GM12892 (cell line): Measurements from ENCODE around the gene CNGA1.

Source experiments
- POLR2A ChIP-seq: IDR thresholded peaks from 2 replicates; pipeline ENCODE4 v1.6.1; 2011; ENCODE audit warnings: low read depth, low read length, control low read depth
- POLR2AphosphoS5 ChIP-seq: IDR thresholded peaks from 2 replicates; pipeline ENCODE4 v1.6.1; 2011; ENCODE audit warnings: low read depth, low read length, control low read depth
- TAF1 ChIP-seq: IDR thresholded peaks from 2 replicates; pipeline ENCODE4 v1.6.1; 2011; ENCODE audit warnings: low read depth, mild to moderate bottlenecking, control low read depth, low read length, borderline replicate concordance

DNA sequence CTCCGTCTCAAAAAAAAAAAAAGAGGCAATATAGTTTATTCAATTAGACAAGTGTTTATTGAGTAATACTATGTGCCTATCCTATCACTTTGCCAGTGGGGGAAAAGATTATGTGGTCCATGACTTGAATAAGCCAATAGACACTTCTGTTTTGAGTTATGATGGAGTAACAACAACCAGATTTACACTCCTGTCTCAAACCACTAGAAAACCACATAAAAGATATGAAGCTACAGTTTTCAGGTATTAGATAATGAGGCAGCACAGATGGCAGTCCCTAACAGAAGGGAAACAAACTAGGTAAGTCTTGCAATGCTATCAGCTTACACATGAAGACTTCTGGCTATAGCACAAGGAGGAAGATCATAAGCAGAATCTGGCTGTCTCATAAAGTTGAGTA is 124.6 kb downstream of the CNGA1 start:
- TF ChIP-seq POLR2A (no peak), TAF1 (no peak), POLR2AphosphoS5 (no peak)
